DOHH2 (cell line): ENCODE results near the gene TM9SF4.
"Not testable (repeated sequence)": the region's sequence is repeated elsewhere in the genome, so short reads cannot be mapped to it uniquely, and the experiment has no call there.

Source experiments
- EZH2phosphoT487 ChIP-seq: fragments of 200-600 bp; sonication (generic); IDR thresholded peaks from 2 replicates; pipeline ENCODE4 v1.6.1; 2017; ENCODE audit warnings: borderline replicate concordance, mild to moderate bottlenecking, antibody characterized with exemption, low read length, moderate library complexity, mixed read lengths
- TF ChIP-seq, protein P1 (sequence below): fragments of 200-600 bp; sonication (generic); IDR thresholded peaks from one replicate; pipeline ENCODE4 v1.5.1; 2014; ENCODE audit warnings: antibody characterized with exemption, mild to moderate bottlenecking, low read depth, low read length; ENCODE audit not compliant: poor library complexity, severe bottlenecking

DNA sequence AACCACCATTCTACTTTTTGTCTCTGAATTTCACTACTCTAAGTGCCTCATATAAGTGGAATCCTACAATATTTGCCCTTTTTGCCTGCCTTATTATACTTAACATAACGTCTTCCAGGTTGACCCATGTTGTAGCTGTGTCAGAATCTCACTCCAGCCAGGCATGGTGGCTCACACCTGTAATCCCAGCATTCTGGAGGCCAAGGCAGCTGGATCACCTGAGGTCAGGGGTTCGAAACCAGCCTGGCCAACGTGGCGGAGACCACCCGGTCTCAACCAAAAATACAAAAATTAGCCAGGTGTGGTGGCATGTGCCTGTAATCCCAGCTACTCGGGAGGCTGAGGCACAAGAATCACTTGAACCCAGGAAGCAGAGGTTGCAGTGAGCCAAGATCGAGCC, 68.2 kb downstream of the TM9SF4 start:
- TF ChIP-seq, protein P1, sequence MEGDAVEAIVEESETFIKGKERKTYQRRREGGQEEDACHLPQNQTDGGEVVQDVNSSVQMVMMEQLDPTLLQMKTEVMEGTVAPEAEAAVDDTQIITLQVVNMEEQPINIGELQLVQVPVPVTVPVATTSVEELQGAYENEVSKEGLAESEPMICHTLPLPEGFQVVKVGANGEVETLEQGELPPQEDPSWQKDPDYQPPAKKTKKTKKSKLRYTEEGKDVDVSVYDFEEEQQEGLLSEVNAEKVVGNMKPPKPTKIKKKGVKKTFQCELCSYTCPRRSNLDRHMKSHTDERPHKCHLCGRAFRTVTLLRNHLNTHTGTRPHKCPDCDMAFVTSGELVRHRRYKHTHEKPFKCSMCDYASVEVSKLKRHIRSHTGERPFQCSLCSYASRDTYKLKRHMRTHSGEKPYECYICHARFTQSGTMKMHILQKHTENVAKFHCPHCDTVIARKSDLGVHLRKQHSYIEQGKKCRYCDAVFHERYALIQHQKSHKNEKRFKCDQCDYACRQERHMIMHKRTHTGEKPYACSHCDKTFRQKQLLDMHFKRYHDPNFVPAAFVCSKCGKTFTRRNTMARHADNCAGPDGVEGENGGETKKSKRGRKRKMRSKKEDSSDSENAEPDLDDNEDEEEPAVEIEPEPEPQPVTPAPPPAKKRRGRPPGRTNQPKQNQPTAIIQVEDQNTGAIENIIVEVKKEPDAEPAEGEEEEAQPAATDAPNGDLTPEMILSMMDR = not testable (repeated sequence)
- TF ChIP-seq EZH2phosphoT487 = not testable (repeated sequence)
